Gastroesophageal sphincter (tissue), 4 donors: Measurements from ENCODE around the gene APBA2. TPM values are rescaled to one million over a fixed set of nuclear protein-coding genes. Genes with fewer than 3 reads are reported as not detected.

Source experiments
- ATAC-seq: fragments of 150-250 bp; one replicate; pipeline ENCODE4 v1.9.1; 2016; ENCODE audit warnings: mild to moderate bottlenecking, moderate library complexity
- H3K27ac ChIP-seq, 4 donors: fragments of 200-600 bp; sonication (generic) in 3 of 4; 1 replicate in 3 of 4; 2 replicates in 1 of 4; pipeline ENCODE4 v1.5.1; 2016 to 2019
- H3K27me3 ChIP-seq: fragments of 200-600 bp; sonication (generic); one replicate; pipeline ENCODE4 v1.5.1; 2019
- H3K36me3 ChIP-seq, 2 donors: fragments of 200-600 bp; sonication (generic); one replicate each; pipeline ENCODE4 v1.5.1; 2019; ENCODE audit warnings: control low read depth in 1 of 2
- H3K4me1 ChIP-seq, 3 donors: fragments of 200-600 bp; sonication (generic); 1 replicate in 2 of 3; 2 replicates in 1 of 3; pipeline ENCODE4 v1.5.1; 2016 to 2019; ENCODE audit warnings: control low read depth in 2 of 3
- H3K4me3 ChIP-seq, 2 donors: fragments of 200-600 bp; sonication (generic); one replicate each; pipeline ENCODE4 v1.5.1; 2019; ENCODE audit warnings: mild to moderate bottlenecking in 1 of 2, moderate library complexity in 1 of 2
- H3K9me3 ChIP-seq, 3 donors: fragments of 200-600 bp; sonication (generic); one replicate each; pipeline ENCODE4 v1.5.1; 2017 to 2019; ENCODE audit warnings: control low read depth in 2 of 3
- CTCF ChIP-seq, 4 experiments: fragments of 200-600 bp in 2 of 4; fragments of 450-650 bp in 2 of 4; sonication (generic) in 1 of 4; IDR thresholded peaks; one replicate each; pipeline ENCODE4 v1.5.1; 2017 to 2019; ENCODE audit warnings: antibody characterized with exemption in 4 of 4, mild to moderate bottlenecking in 2 of 4, moderate library complexity in 2 of 4
- EP300 ChIP-seq: sonication (generic); formaldehyde crosslinking; IDR thresholded peaks from one replicate; pipeline ENCODE4 v1.6.1; 2017; ENCODE audit warnings: antibody characterized with exemption, mild to moderate bottlenecking
- POLR2A ChIP-seq, 2 donors: fragments of 450-650 bp; IDR thresholded peaks; one replicate each; pipeline ENCODE4 v1.6.1; 2017; ENCODE audit warnings: antibody characterized with exemption in 2 of 2, mild to moderate bottlenecking in 2 of 2, moderate library complexity in 1 of 2
- POLR2AphosphoS5 ChIP-seq: sonication (generic); formaldehyde crosslinking; IDR thresholded peaks from one replicate; pipeline ENCODE4 v1.6.1; 2017; ENCODE audit warnings: antibody characterized with exemption
- WGBS, 2 donors: methylation state at CpG; one replicate each; pipeline ENCODE4 v1.1.5; 2018; ENCODE audit warnings: low coverage in 1 of 2; 5-methylcytosine and 5-hydroxymethylcytosine counted together
- total RNA-seq, 4 donors: library from RNA; depleted of rRNA; stranded (reverse); fragments of >200 nt; gene quantifications; one replicate each; pipeline ENCODE4 v1.1.0, GENCODE V29; 2016

The APBA2 gene
- total RNA-seq, 4 donors from 2014 or later, result 3.1 to 14.9 (median 4.2) TPM

GRCh38 chr15:29119847-29120246 is 234.1 kb downstream of the APBA2 start:
- 0% methylated on average over 2 of the region's 8 CpGs for WGBS, 2 donors

GRCh38 chr15:29120593-29121368 is 235.0 kb downstream of the APBA2 start:
- Histone ChIP-seq H3K27me3 (no peaks in the 10 kb centered on the region), H3K4me3 (no peak overlapping the region), H3K4me1 (peaks cover 0 to 2% (median 0%) of the 10 kb centered on the region in 3 donors), H3K27ac (no peak overlapping the region), H3K9me3 (no peaks in the 10 kb centered on the region), H3K36me3 (no peaks in the 10 kb centered on the region)
- WGBS, 2 donors, result 93% methylated on average over 4 of the region's 20 CpGs; no CpG with 5 or more reads in 1 of the 2 donors
- TF ChIP-seq EP300 (no peak), POLR2AphosphoS5 (no peak), CTCF (IDR thresholded peaks at IDR 0.05) (no peak), POLR2A (IDR thresholded peaks at IDR 0.05) (no peak)
- no peak for ATAC-seq

More at GRCh38 chr15:29119847-29120246, 234.1 kb downstream of the APBA2 start:
- H3K9me3 ChIP-seq, result no peaks in the 10 kb centered on the region
- peaks cover 2% of the 10 kb centered on the region for H3K27me3 ChIP-seq
- H3K4me1 ChIP-seq, result peaks cover 0 to 12% (median 0%) of the 10 kb centered on the region in 3 donors
- ATAC-seq, result no peak
- H3K27ac ChIP-seq, result no peak overlapping the region
- TF ChIP-seq POLR2A (IDR thresholded peaks at IDR 0.05) (no peak), POLR2AphosphoS5 (no peak), EP300 (no peak), CTCF (IDR thresholded peaks at IDR 0.05) (no peak)
- no peak overlapping the region for H3K4me3 ChIP-seq
- no peaks in the 10 kb centered on the region for H3K36me3 ChIP-seq

GRCh38 chr15:29121369-29121656 is 235.5 kb downstream of the APBA2 start:
- no peaks in the 10 kb centered on the region for H3K27me3 ChIP-seq
- H3K9me3 ChIP-seq, result no peaks in the 10 kb centered on the region
- H3K4me3 ChIP-seq, result no peak overlapping the region
- no peak for ATAC-seq
- H3K4me1 ChIP-seq, result no peaks in the 10 kb centered on the region
- H3K27ac ChIP-seq, result no peak overlapping the region
- WGBS, 2 donors, result no CpG with 5 or more reads among the region's 7 CpGs
- no peaks in the 10 kb centered on the region for H3K36me3 ChIP-seq
- TF ChIP-seq EP300 (no peak), CTCF (IDR thresholded peaks at IDR 0.05) (no peak), POLR2AphosphoS5 (no peak), POLR2A (IDR thresholded peaks at IDR 0.05) (no peak)

GRCh38 chr15:29121907-29122306 is 236.1 kb downstream of the APBA2 start:
- Histone ChIP-seq H3K4me3 (no peak overlapping the region), H3K27me3 (peaks cover 5% of the 10 kb centered on the region), H3K4me1 (no peaks in the 10 kb centered on the region), H3K9me3 (no peaks in the 10 kb centered on the region), H3K36me3 (no peaks in the 10 kb centered on the region), H3K27ac (no peak overlapping the region)
- no CpG with 5 or more reads among the region's 9 CpGs for WGBS, 2 donors
- TF ChIP-seq POLR2AphosphoS5, result no peak
- TF ChIP-seq POLR2A (IDR thresholded peaks at IDR 0.05), result no peak
- no peak for TF ChIP-seq EP300
- no peak for TF ChIP-seq CTCF (IDR thresholded peaks at IDR 0.05)
- no peak for ATAC-seq

GRCh38 chr15:29122506-29122905 is 236.7 kb downstream of the APBA2 start:
- Histone ChIP-seq H3K9me3 (no peaks in the 10 kb centered on the region), H3K4me3 (no peak overlapping the region), H3K27ac (no peak overlapping the region), H3K36me3 (no peaks in the 10 kb centered on the region), H3K4me1 (no peaks in the 10 kb centered on the region), H3K27me3 (peaks cover 11% of the 10 kb centered on the region)
- no peak for ATAC-seq
- 72 to 75% methylated on average over 2 to 5 of the region's 12 CpGs for WGBS, 2 donors
- no peak for TF ChIP-seq POLR2A (IDR thresholded peaks at IDR 0.05)
- TF ChIP-seq POLR2AphosphoS5, result no peak
- no peak for TF ChIP-seq EP300
- TF ChIP-seq CTCF (IDR thresholded peaks at IDR 0.05), result no peak
